ENCODE measurements around the gene TMEM86B. TPM values are rescaled to one million over a fixed set of nuclear protein-coding genes. Genes with fewer than 3 reads are reported as not detected.

Gene TMEM86B
- total RNA-seq, 1 experiment from 2014 or later = 18.4 TPM

- intact Hi-C loops (cut with micrococcal nuclease; ENCODE audit: unreplicated experiment) = no loop called here
- no peak overlapping the region for H3K4me2 ChIP-seq
- H3K4me1 ChIP-seq (replicated peaks; ENCODE audit: insufficient read depth) = peaks cover 47% of the 10 kb centered on the region
- H3K79me2 ChIP-seq (ENCODE audit: low read depth) = peaks cover 91% of the 10 kb centered on the region
- H4K20me1 ChIP-seq (ENCODE audit: insufficient read depth) = peaks cover 93% of the 10 kb centered on the region
- no peaks in the 10 kb centered on the region for H3K27me3 ChIP-seq (ENCODE audit: insufficient read depth, low read depth)
- ChIA-PET POLR2A (ENCODE audit: unreplicated experiment) (no interaction called here), CTCF (no interaction called here)
- H3K4me3 ChIP-seq = no peak overlapping the region
- H3K9me3 ChIP-seq (ENCODE audit: insufficient read depth, low read depth) = no peaks in the 10 kb centered on the region
- no TSS peak for BruUV-seq (replicated peaks)
- peaks cover 20% of the 10 kb centered on the region; the same call in 1 of the 2 replicates for H3F3A ChIP-seq (ENCODE audit: insufficient read depth, low read depth)
- H3K36me3 ChIP-seq (ENCODE audit: low read depth) = peaks cover 9% of the 10 kb centered on the region; the same call in 1 of the 2 replicates
- H2AFZ ChIP-seq = no peak overlapping the region
- TF ChIP-seq EZH2 (IDR thresholded peaks at IDR 0.05; ENCODE audit: low read depth) (no peak), CTCF (conservative IDR thresholded peaks at IDR 0.05) (no peak)
- H3K9me2 ChIP-seq (ENCODE audit: insufficient read depth) = no peaks in the 10 kb centered on the region
- DNase-seq = no peak
- H3K27ac ChIP-seq = no peak overlapping the region
Observed at GRCh38 chr19:55249841-55250240, 21.3 kb upstream of the TMEM86B start.

- CTCF ChIA-PET = interaction anchor here (0.8 kb wide), 1 partner anchor 53 kb away, joined by 3 read pairs; no protein-coding TSS in a partner anchor
- BruUV-seq (replicated peaks) = no TSS peak
- TF ChIP-seq EZH2 (IDR thresholded peaks at IDR 0.05; ENCODE audit: low read depth) = no peak
- H3K36me3 ChIP-seq (ENCODE audit: low read depth) = peaks cover 15% of the 10 kb centered on the region
- H3K9me3 ChIP-seq (ENCODE audit: insufficient read depth, low read depth) = no peaks in the 10 kb centered on the region
- peaks cover 30% of the 10 kb centered on the region; the same call in 1 of the 2 replicates for H3F3A ChIP-seq (ENCODE audit: insufficient read depth, low read depth)
- H3K27ac ChIP-seq = no peak overlapping the region
- no peak for DNase-seq
- H3K9me2 ChIP-seq (ENCODE audit: insufficient read depth) = no peaks in the 10 kb centered on the region
- intact Hi-C loops (cut with micrococcal nuclease; ENCODE audit: unreplicated experiment) = no loop called here
- H3K4me1 ChIP-seq (replicated peaks; ENCODE audit: insufficient read depth) = peaks cover 46% of the 10 kb centered on the region
- POLR2A ChIA-PET (ENCODE audit: unreplicated experiment) = interaction anchor here (0.6 kb wide), 2 partner anchors 11 to 108 kb away, joined by 8 to 9 read pairs; no protein-coding TSS in a partner anchor
- H2AFZ ChIP-seq = no peak overlapping the region
- H3K4me2 ChIP-seq = no peak overlapping the region
- H3K27me3 ChIP-seq (ENCODE audit: insufficient read depth, low read depth) = no peaks in the 10 kb centered on the region
- H4K20me1 ChIP-seq (ENCODE audit: insufficient read depth) = peaks cover 81% of the 10 kb centered on the region
- no peak overlapping the region for H3K4me3 ChIP-seq
- H3K79me2 ChIP-seq (ENCODE audit: low read depth) = peaks cover 80% of the 10 kb centered on the region
Observed at GRCh38 chr19:55248704-55249103, 20.1 kb upstream of the TMEM86B start.

GRCh38 chr19:55248166-55248675 lies 19.7 kb upstream of the TMEM86B start:
- Histone ChIP-seq H3K9me3 (ENCODE audit: insufficient read depth, low read depth) (no peaks in the 10 kb centered on the region), H3K36me3 (ENCODE audit: low read depth) (peaks cover 16% of the 10 kb centered on the region), H2AFZ (no peak overlapping the region), H3F3A (ENCODE audit: insufficient read depth, low read depth) (peaks cover 30% of the 10 kb centered on the region; the same call in 1 of the 2 replicates), H3K9me2 (ENCODE audit: insufficient read depth) (no peaks in the 10 kb centered on the region), H3K79me2 (ENCODE audit: low read depth) (peaks cover 75% of the 10 kb centered on the region), H4K20me1 (ENCODE audit: insufficient read depth) (peaks cover 76% of the 10 kb centered on the region), H3K27me3 (ENCODE audit: insufficient read depth, low read depth) (no peaks in the 10 kb centered on the region), H3K4me1 (replicated peaks; ENCODE audit: insufficient read depth) (peaks cover 46% of the 10 kb centered on the region), H3K27ac (peak overlapping the region; percentile 24; the same call in 1 of the 2 replicates), H3K4me3 (no peak overlapping the region), H3K4me2 (peak overlapping the region; percentile 26)
- no peak for DNase-seq
- ChIA-PET CTCF (interaction anchor here (0.8 kb wide), 1 partner anchor 53 kb away, joined by 3 read pairs; no protein-coding TSS in a partner anchor), POLR2A (ENCODE audit: unreplicated experiment) (interaction anchor here (0.5 to 0.6 kb wide), 3 partner anchors 11 to 107 kb away, joined by 7 to 9 read pairs (median 8); no protein-coding TSS in a partner anchor)
- no peak for TF ChIP-seq EZH2 (IDR thresholded peaks at IDR 0.05; ENCODE audit: low read depth)
- no peak for TF ChIP-seq CTCF (conservative IDR thresholded peaks at IDR 0.05)
- intact Hi-C loops (cut with micrococcal nuclease; ENCODE audit: unreplicated experiment) = no loop called here
- no TSS peak for BruUV-seq (replicated peaks)

Data from PC-9 (cell line).